GM19351 (cell line): ENCODE data around the gene GRAMD2A.

Experiments
- ATAC-seq: cut with Tn5 transposase; IDR thresholded peaks from one replicate; pipeline ENCODE4 v1.9.1; 2021; ENCODE audit warnings: mild to moderate bottlenecking, moderate library complexity; ENCODE audit not compliant: unreplicated experiment

The GRAMD2A gene

DNA sequence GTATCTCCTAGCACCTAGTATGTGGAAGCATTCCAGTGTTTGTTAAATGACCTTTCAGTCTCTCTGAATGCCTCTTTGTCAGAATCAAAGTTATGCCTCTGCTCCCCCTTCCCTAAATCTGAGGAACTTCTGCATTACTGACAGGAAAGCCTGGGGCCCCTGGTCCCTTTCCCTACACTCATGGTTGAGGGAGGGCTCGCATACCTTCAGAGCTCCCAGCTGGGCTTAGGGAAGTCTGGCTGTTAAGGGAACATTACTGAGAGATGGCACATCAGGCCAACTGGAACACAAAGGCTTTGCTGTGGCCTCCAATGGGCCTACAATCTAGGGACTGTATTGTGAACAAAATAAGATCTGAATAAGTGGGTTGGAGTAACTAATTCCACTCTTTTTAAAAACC, 23.1 kb upstream of the GRAMD2A start:
- ATAC-seq: no peak

DNA sequence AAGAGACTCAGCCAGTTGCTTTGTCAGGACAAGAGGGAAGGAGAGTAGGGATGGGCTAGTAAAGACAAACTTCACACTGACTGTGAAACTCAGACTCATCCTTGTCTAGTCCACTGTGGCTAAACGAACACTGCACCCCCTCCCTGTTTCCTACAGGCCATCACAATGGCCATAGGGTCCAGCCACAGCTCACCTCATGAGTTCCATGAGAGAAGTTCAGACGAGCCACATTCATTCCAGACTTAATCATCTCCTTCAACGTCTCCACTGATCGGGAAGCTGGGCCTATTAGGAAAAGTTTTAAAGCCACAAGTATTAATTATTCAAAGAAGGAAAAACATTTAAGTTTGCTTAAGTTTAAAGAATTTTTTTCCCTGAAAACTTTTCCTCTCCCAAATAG, 19.6 kb upstream of the GRAMD2A start:
- ATAC-seq: no peak

DNA sequence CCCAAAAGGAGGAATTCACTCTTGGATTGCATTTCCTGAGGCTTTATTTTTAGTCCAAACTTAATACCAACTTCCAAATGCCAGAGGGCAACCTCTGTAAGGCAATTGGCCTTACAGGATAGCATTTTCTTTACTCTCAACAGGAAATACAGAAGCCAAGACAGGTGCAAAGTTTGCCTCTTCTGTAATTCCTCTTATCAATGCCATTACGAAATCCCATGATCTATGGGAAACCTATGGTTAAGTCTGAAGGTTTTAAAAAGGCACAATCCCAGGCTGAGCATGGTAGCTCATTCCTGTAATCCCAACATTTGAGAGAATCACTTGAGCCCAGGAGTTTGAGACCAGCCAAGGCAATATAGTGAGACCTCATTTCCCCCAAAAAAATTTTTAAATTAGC, 18.5 kb upstream of the GRAMD2A start:
- no peak for ATAC-seq

DNA sequence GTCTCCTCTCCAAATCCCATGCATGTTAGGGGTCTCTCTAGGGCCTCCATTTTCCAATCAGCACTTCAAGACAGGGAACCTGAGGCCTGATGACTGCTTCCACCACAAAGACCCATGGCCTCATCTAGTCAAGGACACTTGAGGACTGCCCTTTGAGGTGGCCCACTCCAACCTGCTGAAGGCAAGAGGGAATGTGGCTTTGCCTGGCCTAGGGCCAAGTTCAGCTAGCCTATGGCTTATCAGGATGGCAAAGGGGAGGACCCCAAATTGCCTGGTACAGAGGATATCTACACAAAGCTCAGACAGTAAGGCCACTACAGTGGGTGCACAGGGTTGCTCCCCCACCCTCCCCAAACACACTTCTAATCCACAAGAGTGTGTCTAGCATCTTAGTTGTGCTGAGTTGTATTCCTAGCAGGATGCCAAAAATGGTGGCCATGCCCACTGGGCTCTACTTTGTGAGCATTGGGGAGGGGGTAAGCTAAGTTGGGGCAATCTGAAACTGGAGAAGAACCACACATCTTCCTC, 10.0 kb upstream of the GRAMD2A start:
- no peak for ATAC-seq

DNA sequence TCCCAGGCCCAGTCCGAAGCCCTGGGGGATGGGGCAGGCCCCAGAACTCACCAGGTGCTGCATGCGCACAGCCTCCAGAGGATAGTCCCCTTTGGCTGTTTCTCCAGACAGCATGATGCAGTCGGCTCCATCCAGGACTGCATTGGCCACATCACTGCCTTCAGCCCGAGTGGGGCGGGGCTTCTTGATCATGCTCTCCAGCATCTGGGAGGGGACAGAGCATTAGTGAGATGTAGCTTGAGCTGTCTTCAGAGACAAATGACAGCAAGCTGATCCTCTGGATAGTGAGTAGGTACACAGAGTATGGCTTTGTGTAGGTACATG, 9.1 kb upstream of the GRAMD2A start:
- no peak for ATAC-seq

DNA sequence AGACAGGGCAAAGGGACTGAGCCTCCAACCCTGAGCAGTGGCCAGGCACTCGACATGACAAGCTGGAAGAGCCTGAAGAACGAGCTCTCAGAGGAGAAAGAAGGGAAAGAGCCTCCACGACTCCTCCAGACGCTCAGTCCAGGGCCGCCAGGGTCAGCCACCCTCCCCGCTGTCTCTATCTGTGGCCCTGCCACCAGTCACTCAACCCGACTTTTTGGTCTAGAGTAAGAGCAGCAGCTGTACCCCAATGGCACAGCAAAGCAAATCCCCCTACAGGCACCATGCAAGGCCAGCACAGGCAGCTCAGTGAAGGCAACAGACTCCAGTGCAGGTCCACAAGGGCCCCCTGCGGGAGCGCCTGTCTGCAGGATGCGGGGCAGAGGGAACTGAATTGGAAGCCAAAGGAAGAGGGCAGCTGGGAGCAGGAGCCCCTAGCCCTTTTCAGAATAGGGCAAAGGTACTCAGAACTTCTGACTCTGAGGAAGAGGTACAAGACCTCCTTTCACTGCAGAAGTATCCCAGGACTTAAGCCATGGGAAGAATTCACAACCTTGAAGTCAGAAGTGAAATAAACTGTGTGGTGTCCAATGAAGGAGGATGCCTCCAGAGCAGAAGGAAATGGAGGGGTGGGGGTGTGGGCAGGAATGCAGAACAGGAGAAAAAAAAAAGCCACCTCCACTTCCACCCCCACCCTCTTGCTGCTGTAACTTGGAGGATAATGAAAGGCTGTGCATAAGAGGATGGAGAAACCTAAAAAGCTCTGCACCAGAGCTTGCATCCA, 8.5 kb upstream of the GRAMD2A start:
- ATAC-seq: no peak

DNA sequence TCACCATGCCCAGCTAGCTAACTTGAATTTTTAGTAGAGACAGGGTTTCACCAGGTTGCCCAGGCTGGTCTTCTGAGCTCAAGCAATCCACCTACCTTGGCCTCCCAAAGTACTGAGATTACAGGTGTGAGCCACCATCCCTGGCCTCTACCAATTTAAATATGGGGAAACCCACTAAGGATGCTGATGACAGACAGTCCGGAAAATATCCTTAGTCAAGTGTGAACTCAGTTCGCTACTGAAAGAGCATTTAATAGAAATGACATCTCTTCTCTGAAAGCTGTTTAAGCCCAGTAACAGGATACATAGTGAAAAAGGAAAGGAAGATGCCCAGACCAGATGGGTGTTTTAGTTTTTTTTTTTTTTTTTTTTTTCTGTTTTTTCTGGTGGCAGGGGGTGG, 7.7 kb upstream of the GRAMD2A start:
- ATAC-seq: no peak

DNA sequence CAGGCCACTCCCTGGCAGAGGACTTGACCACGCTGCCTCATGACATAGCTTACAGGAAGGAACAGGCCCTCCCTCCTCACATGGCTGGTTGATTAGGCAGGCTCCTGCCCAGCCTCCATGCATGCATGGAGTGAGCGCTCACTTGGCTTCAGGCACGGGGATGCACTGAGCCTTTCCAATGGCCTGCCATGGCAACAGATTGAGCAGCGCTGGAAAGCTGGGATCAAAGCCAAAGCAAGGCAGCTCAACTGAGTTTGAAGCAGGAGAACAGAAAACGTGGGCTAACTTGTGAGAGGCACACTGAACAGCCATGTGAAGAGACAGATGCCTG, 5.9 kb upstream of the GRAMD2A start:
- no peak for ATAC-seq

DNA sequence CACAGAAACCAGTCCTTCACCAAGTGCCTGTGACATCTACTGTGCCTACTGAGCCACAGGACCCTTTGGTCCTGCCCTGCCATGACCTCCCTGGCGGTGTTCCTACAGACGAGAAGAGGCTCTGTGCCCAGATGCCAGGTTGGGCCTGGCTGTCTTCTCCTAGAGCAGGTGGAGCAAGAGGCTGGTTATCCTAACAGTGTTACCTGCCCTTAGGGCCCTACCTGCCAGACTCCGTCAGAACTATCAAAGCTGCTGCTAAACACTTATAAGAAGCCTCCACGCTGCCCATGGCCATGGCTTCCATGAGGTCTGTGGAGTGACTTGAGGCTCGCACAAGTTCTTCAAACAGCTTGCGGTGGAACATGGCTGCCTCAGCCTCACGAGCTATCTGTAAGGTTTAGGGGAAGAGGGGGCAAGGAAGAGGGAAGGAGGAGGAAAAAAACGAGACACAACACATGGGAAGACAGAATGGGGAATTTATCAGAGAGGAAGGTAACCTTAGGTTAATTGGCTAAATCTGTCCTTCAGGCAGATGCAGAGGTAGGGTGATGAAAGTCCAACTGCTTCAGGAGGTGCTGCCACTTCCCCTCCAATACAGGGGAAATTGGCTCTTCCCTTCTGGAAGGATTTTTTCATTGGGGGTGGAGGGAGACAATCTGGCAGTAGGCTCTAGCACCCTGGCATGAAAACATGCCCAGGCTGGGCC, 5.4 kb upstream of the GRAMD2A start:
- ATAC-seq: no peak

DNA sequence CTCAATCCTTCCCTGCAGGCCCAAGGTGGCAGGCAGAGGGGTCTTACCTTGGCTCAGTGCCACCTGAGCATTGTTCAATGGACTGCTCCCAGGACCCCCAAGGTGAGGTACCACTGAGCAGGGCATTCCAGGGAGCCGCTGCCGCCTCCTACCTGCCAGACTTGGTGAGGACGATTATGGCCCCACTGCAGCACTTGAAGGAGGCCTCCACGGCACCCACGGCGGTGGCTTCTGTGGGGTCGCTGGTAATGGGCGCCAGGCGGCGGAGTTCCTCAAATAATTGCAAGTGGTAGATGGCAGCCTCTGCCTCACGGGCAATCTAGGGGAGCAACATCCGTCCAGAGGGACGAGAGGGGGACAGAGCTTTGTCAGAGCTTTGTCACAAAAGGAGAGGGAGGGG, 4.7 kb upstream of the GRAMD2A start:
- no peak for ATAC-seq

DNA sequence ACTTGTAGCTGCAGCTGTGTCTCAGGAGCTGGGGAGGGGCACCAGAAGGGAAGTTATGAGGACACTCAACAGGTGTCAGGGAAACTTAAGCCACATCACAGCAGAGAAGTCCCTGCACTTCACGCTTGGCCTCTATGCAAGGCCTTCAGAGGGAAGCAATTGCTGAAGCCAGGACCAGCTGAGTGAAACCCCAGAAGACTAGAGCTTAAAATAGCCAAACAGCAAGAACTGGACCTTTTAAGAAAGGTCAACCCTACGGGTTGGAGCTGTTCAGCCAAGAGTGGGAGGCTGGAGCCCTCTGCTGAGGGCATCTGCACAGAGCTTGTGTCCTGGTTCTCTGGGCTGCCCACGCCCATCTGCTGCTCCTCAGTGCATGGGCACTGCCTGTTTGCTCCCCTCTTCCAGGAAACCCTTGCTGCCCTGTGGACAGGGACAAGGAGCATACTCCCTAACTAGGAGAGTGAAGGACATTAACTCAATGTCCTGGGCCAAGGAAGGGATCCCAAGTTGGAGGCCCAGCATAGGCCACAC, 3.9 kb upstream of the GRAMD2A start:
- no peak for ATAC-seq

DNA sequence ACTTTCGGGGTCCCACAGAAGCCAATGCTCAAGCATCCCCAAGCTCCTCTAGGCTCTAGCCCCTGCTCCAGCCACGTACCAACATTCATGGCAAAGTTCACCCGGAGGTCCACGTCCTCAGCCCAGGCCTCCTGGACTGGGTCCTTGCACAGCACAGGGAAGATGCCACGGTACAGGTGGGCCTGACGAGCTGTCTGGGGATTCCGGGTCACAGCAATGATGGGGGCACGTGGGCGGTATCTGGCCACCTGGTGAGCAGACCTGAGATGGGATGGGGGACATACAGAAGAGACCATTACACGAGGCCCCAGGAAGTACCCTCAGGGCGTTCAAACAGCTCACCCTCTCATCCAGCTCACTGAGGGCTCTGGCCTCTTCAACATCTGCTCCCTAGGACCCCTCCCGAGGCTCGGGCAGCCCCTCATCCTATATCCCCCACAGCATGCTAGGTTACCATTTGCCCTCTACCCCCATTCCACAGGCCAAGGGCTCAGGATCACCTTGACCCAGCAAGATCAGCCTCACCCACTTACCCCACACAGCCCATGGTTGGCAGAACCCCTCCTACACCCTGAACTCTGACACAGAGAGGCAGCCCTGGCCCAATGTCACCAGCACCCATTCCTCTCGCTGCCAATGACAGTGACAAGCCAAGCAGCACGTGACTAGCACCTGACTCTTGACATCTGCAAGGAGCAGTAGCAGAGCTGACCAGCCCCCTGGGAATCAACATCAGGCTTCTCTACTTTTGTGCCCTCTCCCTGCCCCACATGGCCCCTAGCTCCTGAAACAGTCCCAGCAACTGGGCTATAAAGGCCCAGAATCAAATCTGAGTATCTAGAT, 3.0 kb upstream of the GRAMD2A start:
- no peak for ATAC-seq

DNA sequence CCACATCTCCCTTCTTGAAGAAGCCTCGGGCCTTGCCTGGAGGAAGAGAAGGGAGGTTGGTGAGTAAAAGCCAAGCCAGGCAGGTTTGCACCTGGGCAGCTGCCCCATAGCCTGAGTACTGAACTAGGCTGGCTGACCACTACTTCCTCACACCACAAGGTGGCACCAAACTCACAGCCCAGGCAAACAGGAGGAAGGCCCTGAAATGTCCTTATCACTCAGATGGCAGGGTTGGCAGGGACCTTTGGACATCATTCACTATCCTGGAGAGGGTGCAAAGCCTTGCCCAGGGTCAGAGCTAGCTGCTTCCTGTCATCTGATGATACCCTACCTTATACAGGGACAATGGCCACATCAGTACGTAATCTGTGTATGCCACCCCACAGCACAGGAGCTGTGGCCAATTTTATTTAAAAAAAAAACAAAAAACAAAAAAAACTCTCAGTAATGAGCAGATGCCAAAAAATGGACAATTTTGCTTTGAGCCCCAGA, 2.2 kb upstream of the GRAMD2A start:
- ATAC-seq: no peak

DNA sequence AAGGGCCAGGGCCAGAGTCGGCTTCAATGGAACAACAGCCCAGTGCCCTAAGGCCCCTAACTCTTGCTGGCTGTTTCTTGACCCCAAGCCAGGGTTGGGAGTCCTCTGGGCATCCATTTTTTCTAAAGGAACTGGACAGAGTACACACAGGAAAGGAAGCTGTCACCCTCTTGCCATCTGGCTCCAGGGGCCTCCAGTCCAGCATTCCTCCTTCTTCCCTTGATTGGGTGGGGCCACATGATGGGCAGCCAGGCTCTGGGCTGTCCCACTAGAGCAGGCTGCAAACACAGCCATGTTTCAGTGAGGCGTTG, 1.6 kb upstream of the GRAMD2A start:
- ATAC-seq: no peak

DNA sequence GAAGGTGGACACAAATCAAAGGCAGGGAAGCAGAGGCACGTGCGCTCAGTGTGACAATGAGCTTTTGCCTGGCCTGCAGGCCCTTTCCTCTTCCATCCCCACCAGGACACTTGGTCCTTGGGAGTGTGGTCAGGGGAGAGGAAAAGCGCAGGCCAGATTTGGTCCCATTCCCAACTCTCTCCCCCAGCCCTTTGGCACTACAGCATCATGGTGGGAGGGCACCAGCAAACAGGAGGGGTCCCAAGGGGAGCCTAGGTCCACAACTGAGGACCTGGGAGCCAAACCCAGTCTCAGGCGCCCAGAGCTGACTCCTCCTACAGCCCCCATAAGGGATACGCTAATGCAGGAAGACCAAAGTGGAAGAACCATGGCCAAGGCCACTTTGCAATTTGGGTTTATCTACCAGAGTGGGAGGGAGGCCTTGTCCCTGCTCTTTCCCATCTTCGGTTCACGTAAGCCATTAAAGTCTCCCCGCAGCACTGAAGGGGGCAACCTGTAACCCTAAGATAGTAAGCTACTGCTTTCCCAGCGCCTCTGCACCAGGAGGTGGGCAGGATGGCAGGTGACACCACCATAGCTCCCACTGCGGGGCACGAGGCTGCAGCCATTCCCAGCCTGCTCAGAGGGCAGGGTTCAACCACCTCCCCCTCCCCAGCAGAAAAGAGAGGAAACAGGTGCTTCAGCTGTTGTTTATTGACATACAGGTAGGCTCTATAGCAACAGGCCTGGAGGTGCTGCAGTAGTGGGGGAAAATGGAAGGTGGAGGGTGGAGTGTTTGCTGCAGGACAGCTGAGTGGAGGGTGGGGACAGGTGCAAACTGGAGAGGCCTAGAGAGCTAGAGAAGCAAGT, 993 bp upstream of the GRAMD2A start:
- ATAC-seq: no peak

DNA sequence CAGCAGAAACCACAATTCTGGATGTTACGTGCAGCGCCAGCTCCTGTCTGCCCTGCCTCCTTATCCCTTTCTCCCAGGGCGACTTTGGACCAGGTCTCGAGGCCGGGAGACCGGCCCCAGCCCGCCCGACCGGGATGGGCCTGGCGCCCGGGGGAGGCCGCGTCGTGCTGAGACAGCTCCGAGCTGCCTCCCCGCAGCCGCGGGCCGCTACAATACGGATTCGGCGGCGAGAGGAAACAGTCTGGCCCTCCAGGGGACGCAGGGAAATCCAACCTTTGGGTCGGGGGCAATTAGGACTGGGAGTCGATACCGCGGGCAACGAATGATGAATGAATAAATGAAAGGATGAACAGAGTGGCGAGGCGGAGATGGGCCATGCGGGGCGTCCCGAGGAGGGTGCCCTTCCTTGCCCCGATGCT, 537 bp downstream of the GRAMD2A start:
- ATAC-seq: no peak

DNA sequence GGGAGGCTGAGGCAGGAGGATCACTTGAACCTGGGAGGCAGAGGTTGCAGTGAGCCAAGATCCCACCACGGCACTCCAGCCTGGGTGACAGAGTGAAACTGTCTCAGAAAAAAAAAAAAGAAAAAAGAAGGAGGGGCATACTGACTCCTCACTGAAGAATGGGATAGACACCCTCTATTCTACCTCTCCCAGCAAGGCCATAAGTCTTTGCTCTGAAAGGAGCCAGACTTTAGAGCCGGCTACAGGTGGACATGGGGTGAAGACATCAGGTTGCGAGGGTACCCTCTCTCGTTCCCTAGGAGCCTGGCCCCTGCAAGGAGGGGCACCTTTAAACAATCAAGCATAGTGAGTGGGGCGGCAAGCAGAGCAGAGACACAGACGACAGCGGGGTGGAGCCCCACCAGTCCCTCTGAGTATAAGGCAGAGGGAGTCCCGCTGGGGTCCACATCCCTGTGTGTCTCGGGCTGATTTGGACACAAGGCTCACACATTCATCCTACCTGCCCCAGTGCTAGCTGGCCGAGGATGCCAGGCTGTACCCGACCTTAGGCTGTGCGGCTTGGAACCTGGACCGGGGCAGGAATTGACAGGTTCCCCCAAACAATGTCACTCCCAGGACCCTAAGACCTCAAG, 1.1 kb downstream of the GRAMD2A start:
- no peak for ATAC-seq

DNA sequence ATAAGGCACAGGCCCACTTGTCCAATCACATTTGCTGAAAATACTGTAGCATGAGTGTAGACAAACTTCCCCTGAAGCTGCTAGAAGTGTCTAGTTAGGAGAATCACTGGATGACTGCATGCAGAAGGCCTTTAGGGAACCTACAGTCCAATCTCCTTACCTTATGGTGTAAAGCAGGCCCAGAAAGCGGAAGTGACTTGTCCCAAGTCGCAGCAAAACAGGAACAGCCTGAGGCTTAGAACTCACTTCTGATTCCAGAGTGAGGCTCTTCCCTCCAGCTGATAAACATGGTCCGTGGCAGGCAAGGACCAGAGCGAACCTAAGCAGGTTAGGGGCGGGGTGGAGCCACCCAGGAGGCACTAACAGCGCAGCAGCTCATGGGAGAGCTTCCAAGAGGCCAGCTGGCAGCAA, 2.5 kb downstream of the GRAMD2A start:
- no peak for ATAC-seq

DNA sequence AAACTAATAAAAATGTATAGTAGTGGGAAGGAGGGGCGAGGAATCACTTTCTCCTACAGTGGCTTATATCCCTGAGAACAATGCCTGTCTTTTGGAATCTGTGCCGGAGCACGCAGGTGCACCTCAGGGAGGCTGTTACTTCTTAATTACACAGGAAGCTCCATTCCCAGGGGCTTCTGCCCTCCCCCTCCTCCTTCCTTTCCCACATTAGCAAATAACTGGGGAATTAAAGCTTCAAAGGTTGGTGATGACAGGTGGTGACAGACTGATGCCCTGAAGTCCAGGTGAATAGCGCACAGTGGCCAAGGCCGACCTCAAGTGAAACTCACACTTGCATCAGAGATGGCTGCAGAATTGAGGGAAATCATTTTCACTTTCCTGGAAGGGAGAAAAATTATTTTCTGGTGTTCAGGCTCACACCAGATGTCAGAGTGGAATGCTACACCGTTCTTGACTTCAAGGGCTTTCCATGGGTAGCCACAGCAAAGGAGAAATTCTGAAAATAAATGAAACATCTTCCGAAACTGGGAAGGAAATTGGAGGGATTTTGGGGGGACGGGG, 3.7 kb downstream of the GRAMD2A start:
- ATAC-seq: no peak

DNA sequence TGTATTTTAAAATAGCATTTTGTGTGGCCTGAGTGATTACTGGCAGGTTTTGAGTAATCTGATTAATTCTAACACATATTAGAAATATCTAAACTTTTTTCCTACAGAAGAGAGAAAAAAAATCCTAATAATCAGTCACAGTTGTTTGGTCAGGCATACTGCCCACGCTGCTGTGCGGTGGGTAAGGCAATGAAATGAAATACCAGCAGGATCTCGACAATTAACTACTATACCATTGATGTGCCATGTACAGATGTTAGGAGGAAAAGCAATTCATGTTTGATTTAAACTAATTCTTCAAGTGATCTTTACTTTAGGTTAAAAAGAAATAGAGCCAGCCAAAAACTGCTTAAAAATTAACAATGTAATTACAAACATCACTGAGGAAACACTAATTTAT, 5.2 kb downstream of the GRAMD2A start:
- ATAC-seq: no peak
